ENCODE measurements around the gene RAB1A. TPM values are rescaled to one million over a fixed set of nuclear protein-coding genes. Genes with fewer than 3 reads are reported as not detected.

Gene RAB1A
- total and polyA plus RNA-seq, 9 of the 15 experiments (the other 6 are each of a cell fraction or from before 2014, with no cell fraction given): 43.8 to 163 (median 67.7) TPM

DNA sequence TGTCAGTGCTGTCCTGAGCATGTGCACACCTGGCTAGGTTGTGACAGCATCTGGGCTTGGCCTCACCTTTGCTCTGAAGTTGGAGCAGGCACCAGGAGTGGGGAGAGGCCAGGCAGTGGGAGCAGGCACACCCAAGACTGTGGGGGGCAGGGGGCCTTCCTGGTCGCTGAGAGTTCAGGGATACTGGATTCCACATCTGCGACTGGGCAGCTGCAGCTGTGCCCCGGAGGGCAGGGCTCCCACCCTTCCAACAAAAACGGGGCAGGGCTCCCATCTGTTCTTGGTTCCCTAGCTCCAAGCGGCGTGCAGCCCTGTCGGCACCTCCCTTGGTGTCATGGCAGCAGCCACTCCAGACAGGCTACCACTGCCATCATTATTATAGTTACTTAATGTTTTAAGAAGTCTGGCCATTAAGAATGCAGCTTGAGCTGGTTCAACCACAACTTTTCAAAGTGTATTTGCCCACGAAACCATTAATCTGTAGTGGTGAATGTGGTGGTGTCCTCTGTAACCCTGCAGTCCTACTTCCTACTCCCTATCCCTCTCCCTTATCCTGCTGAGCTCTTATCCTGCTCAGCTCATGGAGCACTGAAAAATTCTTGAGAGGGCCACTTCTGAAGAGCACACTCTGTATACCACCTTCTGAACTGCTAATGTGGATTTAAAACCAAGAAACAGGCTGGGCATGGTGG, 48.0 kb upstream of the RAB1A start (continued):
- TF ChIP-seq ZNF696 (CRISPR knock-in tag; conservative IDR thresholded peaks at IDR 0.05): no peak
- TF ChIP-seq SAFB (IDR thresholded peaks at IDR 0.05; ENCODE audit: borderline replicate concordance, low read depth, low read length): no peak
- TF ChIP-seq EHMT2 (IDR thresholded peaks at IDR 0.05): no peak
- no peak for TF ChIP-seq ZNF124 (CRISPR knock-in tag; IDR thresholded peaks at IDR 0.05)
- no peak for TF ChIP-seq POLR2AphosphoS5 (IDR thresholded peaks at IDR 0.05; ENCODE audit: control insufficient read depth, insufficient read depth, low read depth, low read length)
- TF ChIP-seq POLR2G (IDR thresholded peaks at IDR 0.05; ENCODE audit: low read depth, low read length): no peak
- TF ChIP-seq, protein P1, sequence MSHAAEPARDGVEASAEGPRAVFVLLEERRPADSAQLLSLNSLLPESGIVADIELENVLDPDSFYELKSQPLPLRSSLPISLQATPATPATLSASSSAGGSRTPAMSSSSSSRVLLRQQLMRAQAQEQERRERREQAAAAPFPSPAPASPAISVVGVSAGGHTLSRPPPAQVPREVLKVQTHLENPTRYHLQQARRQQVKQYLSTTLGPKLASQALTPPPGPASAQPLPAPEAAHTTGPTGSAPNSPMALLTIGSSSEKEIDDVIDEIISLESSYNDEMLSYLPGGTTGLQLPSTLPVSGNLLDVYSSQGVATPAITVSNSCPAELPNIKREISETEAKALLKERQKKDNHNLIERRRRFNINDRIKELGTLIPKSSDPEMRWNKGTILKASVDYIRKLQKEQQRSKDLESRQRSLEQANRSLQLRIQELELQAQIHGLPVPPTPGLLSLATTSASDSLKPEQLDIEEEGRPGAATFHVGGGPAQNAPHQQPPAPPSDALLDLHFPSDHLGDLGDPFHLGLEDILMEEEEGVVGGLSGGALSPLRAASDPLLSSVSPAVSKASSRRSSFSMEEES (CRISPR knock-in tag; IDR thresholded peaks at IDR 0.05): no peak
- TF ChIP-seq E2F4 (CRISPR knock-in tag; IDR thresholded peaks at IDR 0.05; ENCODE audit: low read depth): no peak
- TF ChIP-seq KLF10 (CRISPR knock-in tag; IDR thresholded peaks at IDR 0.05): no peak

Measured in K562 (cell line).